Neural cell (in vitro differentiated cells): Measurements from ENCODE around the gene FRMD1. TPM values are rescaled to one million over a fixed set of nuclear protein-coding genes. Genes with fewer than 3 reads are reported as not detected.

Experiments used
- H2AFZ ChIP-seq: fragments of 200-600, 300-800 bp; sonication (generic), shearing (Covaris generic); 2 replicates; pipeline ENCODE4 v1.6.0; 2014; ENCODE audit warnings: low read depth, mild to moderate bottlenecking, antibody characterized with exemption, low read length, moderate library complexity
- H3F3A ChIP-seq: fragments of 200-600 bp; shearing (Covaris generic); 2 replicates; pipeline ENCODE4 v1.6.1; 2016; ENCODE audit warnings: mild to moderate bottlenecking, moderate library complexity, mixed read lengths, antibody characterized with exemption, low read length; ENCODE audit not compliant: insufficient read depth, poor library complexity, severe bottlenecking
- H3K27ac ChIP-seq: fragments of 200-600, 300-800 bp; sonication (generic), shearing (Covaris generic); 2 replicates; pipeline ENCODE4 v1.5.1; 2014; ENCODE audit warnings: mild to moderate bottlenecking, low read length, moderate library complexity
- H3K27me3 ChIP-seq: fragments of 300-800, 200-600 bp; sonication (generic), shearing (Covaris generic); 2 replicates; pipeline ENCODE4 v1.6.0; 2014; ENCODE audit warnings: mild to moderate bottlenecking, low read depth, low read length, moderate library complexity; ENCODE audit not compliant: insufficient read depth
- H3K36me3 ChIP-seq: fragments of 300-800, 200-600 bp; sonication (generic), shearing (Covaris generic); 2 replicates; pipeline ENCODE4 v1.5.1; 2014; ENCODE audit warnings: mild to moderate bottlenecking, antibody characterized with exemption, low read length, moderate library complexity; ENCODE audit not compliant: insufficient read depth
- H3K4me2 ChIP-seq: fragments of 300-800, 200-600 bp; sonication (generic), shearing (Covaris generic); 2 replicates; pipeline ENCODE4 v1.6.0; 2014; ENCODE audit warnings: mild to moderate bottlenecking, low read length
- H3K4me3 ChIP-seq: fragments of 300-800, 200-600 bp; sonication (generic), shearing (Covaris generic); 2 replicates; pipeline ENCODE4 v1.5.1; 2014; ENCODE audit warnings: mild to moderate bottlenecking, low read length, moderate library complexity
- H3K79me2 ChIP-seq: fragments of 200-600 bp; shearing (Covaris generic); replicated peaks from 2 replicates; pipeline ENCODE4 v1.6.0; 2014; ENCODE audit warnings: mild to moderate bottlenecking, low read length, moderate library complexity; ENCODE audit not compliant: insufficient read depth
- H3K9ac ChIP-seq: fragments of 300-800, 200-600 bp; sonication (generic), shearing (Covaris generic); 2 replicates; pipeline ENCODE4 v1.6.1; 2016; ENCODE audit warnings: mild to moderate bottlenecking, low read length, mixed read lengths
- H3K9me2 ChIP-seq: fragments of 200-600 bp; shearing (Covaris generic); 2 replicates; pipeline ENCODE4 v1.6.1; 2016; ENCODE audit warnings: mild to moderate bottlenecking, low read length, mixed read lengths; ENCODE audit not compliant: insufficient read depth
- H3K9me3 ChIP-seq: fragments of 200-600, 300-800 bp; sonication (generic), shearing (Covaris generic); 2 replicates; pipeline ENCODE4 v1.6.1; 2016; ENCODE audit warnings: mild to moderate bottlenecking, mixed run types, low read length, moderate library complexity, mixed read lengths
- H4K20me1 ChIP-seq: fragments of 200-600 bp; shearing (Covaris generic); 2 replicates; pipeline ENCODE4 v1.6.1; 2016; ENCODE audit warnings: mild to moderate bottlenecking, mixed run types; ENCODE audit not compliant: insufficient read depth
- EP300 ChIP-seq: fragments of 450-650 bp; conservative IDR thresholded peaks from 2 replicates; pipeline ENCODE4 v1.6.1; 2014; ENCODE audit warnings: antibody characterized with exemption, mild to moderate bottlenecking, moderate library complexity; ENCODE audit not compliant: poor library complexity, severe bottlenecking
- EZH2 ChIP-seq: fragments of 200-600, 300-800 bp; shearing (Covaris generic), sonication (generic); IDR thresholded peaks from 2 replicates; pipeline ENCODE4 v1.6.1; 2014; ENCODE audit warnings: antibody characterized with exemption, low read length, borderline replicate concordance, mild to moderate bottlenecking; ENCODE audit not compliant: insufficient read depth, poor library complexity, severe bottlenecking
- MXI1 ChIP-seq: fragments of 450-650 bp; conservative IDR thresholded peaks from 2 replicates; pipeline ENCODE4 v1.6.1; 2014; ENCODE audit warnings: antibody characterized with exemption, mild to moderate bottlenecking; ENCODE audit not compliant: poor library complexity, severe bottlenecking
- POLR2AphosphoS5 ChIP-seq: IDR thresholded peaks from 2 replicates; pipeline ENCODE4 v1.6.1; 2012
- RAD21 ChIP-seq: fragments of 450-650 bp; conservative IDR thresholded peaks from 2 replicates; pipeline ENCODE4 v1.6.1; 2014; ENCODE audit warnings: antibody characterized with exemption, mild to moderate bottlenecking, moderate library complexity
- SMC3 ChIP-seq: fragments of 450-650 bp; conservative IDR thresholded peaks from 2 replicates; pipeline ENCODE4 v1.6.1; 2014; ENCODE audit warnings: antibody characterized with exemption, mild to moderate bottlenecking, moderate library complexity; ENCODE audit not compliant: poor library complexity
- TAF1 ChIP-seq: IDR thresholded peaks from 2 replicates; pipeline ENCODE4 v1.6.1; 2012; ENCODE audit warnings: low read depth
- polyA plus RNA-seq: library from polyadenylated mRNA; depleted of rRNA; stranded (reverse); fragments of >200 nt; gene quantifications from 2 replicates; pipeline ENCODE4 v1.2.3, GENCODE V29; 2014
- TF ChIP-seq, protein P1 (sequence below): fragments of 450-650 bp; IDR thresholded peaks from 2 replicates; pipeline ENCODE4 v1.5.1; 2014; ENCODE audit warnings: antibody characterized with exemption, mild to moderate bottlenecking, moderate library complexity; ENCODE audit not compliant: poor library complexity, severe bottlenecking
- TF ChIP-seq, protein P2 (sequence below): IDR thresholded peaks from 2 replicates; pipeline ENCODE4 v1.6.1; 2012; ENCODE audit warnings: borderline replicate concordance

Gene FRMD1
- polyA plus RNA-seq, 1 donor from 2014 or later = not detected

DNA sequence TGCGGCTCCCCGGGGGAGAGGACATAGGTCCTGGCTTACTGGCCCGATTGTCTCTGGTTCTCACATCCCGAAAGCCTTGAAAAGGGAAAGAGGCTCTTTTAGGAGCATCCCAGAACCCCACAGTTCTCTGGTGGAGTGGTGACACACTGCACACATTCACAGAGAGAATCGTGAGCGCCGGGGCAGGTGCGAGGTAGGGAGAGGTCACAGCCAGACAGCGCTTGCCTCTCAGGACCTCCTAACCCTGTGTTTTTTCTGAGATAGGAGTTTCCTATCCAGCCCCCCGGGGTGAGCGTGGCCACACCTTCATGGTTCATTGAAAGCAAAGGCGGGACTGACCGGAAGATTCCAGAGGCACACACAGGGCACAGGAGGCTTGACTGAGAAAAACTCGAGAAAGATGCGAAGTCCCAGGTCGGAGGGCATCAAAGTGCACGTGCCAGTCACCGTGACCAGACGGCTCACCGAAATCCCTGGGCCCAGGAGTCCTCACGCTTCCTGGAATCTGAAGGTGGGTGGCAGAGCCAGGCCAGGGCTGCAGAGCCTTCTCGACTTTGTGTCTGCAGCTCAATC lies 46.5 kb upstream of the FRMD1 start:
- TF ChIP-seq EZH2 (no peak), EP300 (no peak), MXI1 (no peak), RAD21 (no peak), SMC3 (no peak), POLR2AphosphoS5 (no peak), TAF1 (no peak)
- TF ChIP-seq, protein P1, sequence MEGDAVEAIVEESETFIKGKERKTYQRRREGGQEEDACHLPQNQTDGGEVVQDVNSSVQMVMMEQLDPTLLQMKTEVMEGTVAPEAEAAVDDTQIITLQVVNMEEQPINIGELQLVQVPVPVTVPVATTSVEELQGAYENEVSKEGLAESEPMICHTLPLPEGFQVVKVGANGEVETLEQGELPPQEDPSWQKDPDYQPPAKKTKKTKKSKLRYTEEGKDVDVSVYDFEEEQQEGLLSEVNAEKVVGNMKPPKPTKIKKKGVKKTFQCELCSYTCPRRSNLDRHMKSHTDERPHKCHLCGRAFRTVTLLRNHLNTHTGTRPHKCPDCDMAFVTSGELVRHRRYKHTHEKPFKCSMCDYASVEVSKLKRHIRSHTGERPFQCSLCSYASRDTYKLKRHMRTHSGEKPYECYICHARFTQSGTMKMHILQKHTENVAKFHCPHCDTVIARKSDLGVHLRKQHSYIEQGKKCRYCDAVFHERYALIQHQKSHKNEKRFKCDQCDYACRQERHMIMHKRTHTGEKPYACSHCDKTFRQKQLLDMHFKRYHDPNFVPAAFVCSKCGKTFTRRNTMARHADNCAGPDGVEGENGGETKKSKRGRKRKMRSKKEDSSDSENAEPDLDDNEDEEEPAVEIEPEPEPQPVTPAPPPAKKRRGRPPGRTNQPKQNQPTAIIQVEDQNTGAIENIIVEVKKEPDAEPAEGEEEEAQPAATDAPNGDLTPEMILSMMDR = no peak
- TF ChIP-seq, protein P2, sequence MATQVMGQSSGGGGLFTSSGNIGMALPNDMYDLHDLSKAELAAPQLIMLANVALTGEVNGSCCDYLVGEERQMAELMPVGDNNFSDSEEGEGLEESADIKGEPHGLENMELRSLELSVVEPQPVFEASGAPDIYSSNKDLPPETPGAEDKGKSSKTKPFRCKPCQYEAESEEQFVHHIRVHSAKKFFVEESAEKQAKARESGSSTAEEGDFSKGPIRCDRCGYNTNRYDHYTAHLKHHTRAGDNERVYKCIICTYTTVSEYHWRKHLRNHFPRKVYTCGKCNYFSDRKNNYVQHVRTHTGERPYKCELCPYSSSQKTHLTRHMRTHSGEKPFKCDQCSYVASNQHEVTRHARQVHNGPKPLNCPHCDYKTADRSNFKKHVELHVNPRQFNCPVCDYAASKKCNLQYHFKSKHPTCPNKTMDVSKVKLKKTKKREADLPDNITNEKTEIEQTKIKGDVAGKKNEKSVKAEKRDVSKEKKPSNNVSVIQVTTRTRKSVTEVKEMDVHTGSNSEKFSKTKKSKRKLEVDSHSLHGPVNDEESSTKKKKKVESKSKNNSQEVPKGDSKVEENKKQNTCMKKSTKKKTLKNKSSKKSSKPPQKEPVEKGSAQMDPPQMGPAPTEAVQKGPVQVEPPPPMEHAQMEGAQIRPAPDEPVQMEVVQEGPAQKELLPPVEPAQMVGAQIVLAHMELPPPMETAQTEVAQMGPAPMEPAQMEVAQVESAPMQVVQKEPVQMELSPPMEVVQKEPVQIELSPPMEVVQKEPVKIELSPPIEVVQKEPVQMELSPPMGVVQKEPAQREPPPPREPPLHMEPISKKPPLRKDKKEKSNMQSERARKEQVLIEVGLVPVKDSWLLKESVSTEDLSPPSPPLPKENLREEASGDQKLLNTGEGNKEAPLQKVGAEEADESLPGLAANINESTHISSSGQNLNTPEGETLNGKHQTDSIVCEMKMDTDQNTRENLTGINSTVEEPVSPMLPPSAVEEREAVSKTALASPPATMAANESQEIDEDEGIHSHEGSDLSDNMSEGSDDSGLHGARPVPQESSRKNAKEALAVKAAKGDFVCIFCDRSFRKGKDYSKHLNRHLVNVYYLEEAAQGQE = no peak
- Histone ChIP-seq H3K79me2 (no peaks in the 10 kb centered on the region), H3K9me2 (no peaks in the 10 kb centered on the region), H3K9me3 (no peaks in the 10 kb centered on the region), H2AFZ (no peak overlapping the region), H3K27me3 (no peaks in the 10 kb centered on the region), H4K20me1 (no peaks in the 10 kb centered on the region), H3K36me3 (no peaks in the 10 kb centered on the region), H3K9ac (no peak overlapping the region), H3K4me3 (no peak overlapping the region), H3K27ac (no peak overlapping the region), H3F3A (no peaks in the 10 kb centered on the region), H3K4me2 (no peak overlapping the region)

DNA sequence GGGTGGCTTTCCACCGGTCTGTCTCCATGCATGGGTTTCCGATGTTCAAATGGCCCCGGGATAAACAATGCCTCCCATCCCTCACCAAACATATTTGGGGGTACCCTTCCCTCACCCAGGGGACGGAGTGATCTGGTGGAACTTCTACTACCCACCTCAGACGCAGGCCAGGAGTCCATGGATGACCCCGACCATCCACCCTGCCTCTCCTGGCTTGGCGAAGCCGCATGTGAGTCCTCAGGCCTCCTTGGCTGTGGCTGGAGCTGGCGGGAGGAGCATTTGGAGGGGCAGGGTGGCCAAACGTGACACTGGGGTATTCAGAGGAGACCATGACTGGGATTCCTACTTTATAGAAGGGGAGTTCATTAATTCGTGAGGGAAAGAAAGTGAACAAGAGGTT lies 45.9 kb upstream of the FRMD1 start:
- Histone ChIP-seq H2AFZ (no peak overlapping the region), H3K9ac (no peak overlapping the region), H3K9me2 (no peaks in the 10 kb centered on the region)

More for the DNA sequence above, 45.9 kb upstream of the FRMD1 start:
- H3K4me2 ChIP-seq = no peak overlapping the region
- H3K4me3 ChIP-seq = no peak overlapping the region
- no peaks in the 10 kb centered on the region for H3K36me3 ChIP-seq
- no peaks in the 10 kb centered on the region for H3F3A ChIP-seq
- no peaks in the 10 kb centered on the region for H4K20me1 ChIP-seq
- H3K79me2 ChIP-seq = no peaks in the 10 kb centered on the region
- H3K9me3 ChIP-seq = no peaks in the 10 kb centered on the region
- no peak for TF ChIP-seq SMC3
- no peak for TF ChIP-seq MXI1
- TF ChIP-seq EZH2 = no peak
- TF ChIP-seq, protein P2 = no peak
- TF ChIP-seq TAF1 = no peak
- no peak for TF ChIP-seq EP300
- no peak for TF ChIP-seq POLR2AphosphoS5
- TF ChIP-seq, protein P1 = no peak
- TF ChIP-seq RAD21 = no peak
- H3K27me3 ChIP-seq = no peaks in the 10 kb centered on the region
- H3K27ac ChIP-seq = no peak overlapping the region
